ACC112 (cell line): Measurements from ENCODE around the gene RECK.

Experiments used
- H2AFZ ChIP-seq: fragments of 200-600 bp; sonication (generic); one replicate; pipeline ENCODE4 v1.6.0; 2017; ENCODE audit warnings: antibody characterized with exemption, low read length; ENCODE audit not compliant: unreplicated experiment
- H3K27ac ChIP-seq: fragments of 200-600 bp; sonication (generic); 2 replicates; pipeline ENCODE4 v1.5.1; 2014; ENCODE audit warnings: low read depth, mild to moderate bottlenecking, antibody characterized with exemption, low read length, moderate library complexity
- H3K27me3 ChIP-seq: fragments of 200-600 bp; sonication (generic); 2 replicates; pipeline ENCODE4 v1.6.1; 2014; ENCODE audit warnings: mild to moderate bottlenecking, antibody characterized with exemption, low read length, moderate library complexity, mixed read lengths; ENCODE audit not compliant: insufficient read depth
- H3K36me3 ChIP-seq: fragments of 200-600 bp; sonication (generic); 2 replicates; pipeline ENCODE4 v1.6.1; 2016; ENCODE audit warnings: mild to moderate bottlenecking, antibody characterized with exemption, low read length, moderate library complexity, mixed read lengths; ENCODE audit not compliant: insufficient read depth
- H3K4me1 ChIP-seq: fragments of 200-600 bp; sonication (generic); one replicate; pipeline ENCODE4 v1.6.1; 2016; ENCODE audit warnings: low read length, mixed read lengths; ENCODE audit not compliant: insufficient read depth, unreplicated experiment, control insufficient read depth
- H3K4me3 ChIP-seq: fragments of 200-600 bp; sonication (generic); 2 replicates; pipeline ENCODE4 v1.5.1; 2014; ENCODE audit warnings: mild to moderate bottlenecking, low read depth, low read length
- H3K79me2 ChIP-seq: fragments of 200-600 bp; sonication (generic); one replicate; pipeline ENCODE4 v1.6.0; 2016; ENCODE audit warnings: low read length; ENCODE audit not compliant: control insufficient read depth, unreplicated experiment, insufficient read depth

RECK gene

DNA sequence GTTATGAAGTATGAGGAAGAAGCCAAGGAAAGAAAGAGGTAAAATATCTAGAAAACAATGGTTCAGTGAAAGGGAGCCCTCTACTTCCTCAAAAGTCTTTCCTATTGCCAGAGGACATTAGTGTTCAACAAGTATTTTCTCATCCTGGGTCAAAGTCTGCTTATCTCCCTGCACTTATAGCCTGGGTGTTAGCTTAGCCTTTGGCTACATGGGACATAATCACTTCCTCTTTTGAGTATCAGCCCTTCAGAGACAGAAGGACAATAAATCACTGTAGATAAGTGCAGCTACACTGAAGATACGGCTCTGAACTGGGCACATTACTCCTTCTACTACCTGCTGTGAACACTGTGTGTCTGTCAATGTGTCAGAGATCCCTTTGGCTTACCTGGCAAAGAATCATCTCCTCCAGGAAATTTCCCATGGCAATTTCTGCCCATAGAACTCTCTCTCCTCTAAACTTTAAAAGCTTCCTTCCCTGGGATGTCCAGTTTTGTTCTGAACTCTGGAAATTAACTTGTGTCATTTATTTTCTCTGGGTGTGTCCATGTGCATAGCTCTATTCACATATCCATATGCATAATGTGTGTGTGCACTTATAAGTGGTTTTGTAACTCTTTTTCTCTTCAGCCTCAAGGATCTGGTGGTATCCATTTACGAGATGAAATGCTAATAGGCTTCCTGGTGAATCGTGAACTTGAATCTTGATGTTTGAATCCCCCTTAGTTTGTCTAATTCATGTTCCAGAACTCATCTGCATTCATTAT is 30.0 kb upstream of the RECK start:
- no peaks in the 10 kb centered on the region for H3K4me1 ChIP-seq
- H3K36me3 ChIP-seq = no peaks in the 10 kb centered on the region
- no peak overlapping the region for H2AFZ ChIP-seq
- H3K27me3 ChIP-seq = peaks cover 21% of the 10 kb centered on the region; the same call in 1 of the 2 replicates
- H3K79me2 ChIP-seq = no peaks in the 10 kb centered on the region
- no peak overlapping the region for H3K4me3 ChIP-seq
- no peak overlapping the region for H3K27ac ChIP-seq

GRCh38 chr9:36007316-36007708 is 29.4 kb upstream of the RECK start:
- no peak overlapping the region for H3K27ac ChIP-seq
- no peak overlapping the region for H3K4me3 ChIP-seq
- H3K36me3 ChIP-seq = no peaks in the 10 kb centered on the region
- H3K79me2 ChIP-seq = no peaks in the 10 kb centered on the region
- no peak overlapping the region for H2AFZ ChIP-seq
- H3K27me3 ChIP-seq = peaks cover 21% of the 10 kb centered on the region; the same call in 1 of the 2 replicates
- H3K4me1 ChIP-seq = no peaks in the 10 kb centered on the region

DNA sequence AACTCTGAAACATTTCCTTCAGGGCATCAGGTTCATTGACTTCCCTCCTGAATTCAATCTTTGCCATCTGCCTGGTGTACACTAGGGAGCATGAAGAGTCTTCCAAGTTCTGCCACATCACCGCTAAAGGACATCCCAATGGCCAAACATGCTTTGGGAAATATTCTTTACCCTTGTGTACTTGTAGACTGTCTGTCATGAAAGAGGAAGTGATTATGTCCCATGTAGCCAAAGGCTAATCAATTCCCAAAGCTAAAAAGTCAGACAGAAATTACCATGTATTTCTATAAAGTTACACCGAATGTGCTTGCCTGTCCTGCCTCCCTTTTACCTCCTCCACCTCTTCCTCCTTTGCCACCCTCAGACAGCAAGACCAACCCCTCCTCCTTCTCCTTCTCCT is 28.9 kb upstream of the RECK start:
- H3K79me2 ChIP-seq = no peaks in the 10 kb centered on the region
- no peaks in the 10 kb centered on the region for H3K36me3 ChIP-seq
- H3K4me1 ChIP-seq = no peaks in the 10 kb centered on the region
- peaks cover 21% of the 10 kb centered on the region; the same call in 1 of the 2 replicates for H3K27me3 ChIP-seq
- no peak overlapping the region for H2AFZ ChIP-seq
- H3K4me3 ChIP-seq = no peak overlapping the region
- no peak overlapping the region for H3K27ac ChIP-seq

- no peak overlapping the region for H3K27ac ChIP-seq
- H3K4me3 ChIP-seq = no peak overlapping the region
- H3K4me1 ChIP-seq = no peaks in the 10 kb centered on the region
- peak overlapping the region; percentile 66 for H2AFZ ChIP-seq
- no peaks in the 10 kb centered on the region for H3K79me2 ChIP-seq
- no peaks in the 10 kb centered on the region for H3K36me3 ChIP-seq
- H3K27me3 ChIP-seq = peaks cover 21% of the 10 kb centered on the region; the same call in 1 of the 2 replicates
These were observed 27.9 kb upstream of the RECK start for GRCh38 chr9:36008774-36009300.

DNA sequence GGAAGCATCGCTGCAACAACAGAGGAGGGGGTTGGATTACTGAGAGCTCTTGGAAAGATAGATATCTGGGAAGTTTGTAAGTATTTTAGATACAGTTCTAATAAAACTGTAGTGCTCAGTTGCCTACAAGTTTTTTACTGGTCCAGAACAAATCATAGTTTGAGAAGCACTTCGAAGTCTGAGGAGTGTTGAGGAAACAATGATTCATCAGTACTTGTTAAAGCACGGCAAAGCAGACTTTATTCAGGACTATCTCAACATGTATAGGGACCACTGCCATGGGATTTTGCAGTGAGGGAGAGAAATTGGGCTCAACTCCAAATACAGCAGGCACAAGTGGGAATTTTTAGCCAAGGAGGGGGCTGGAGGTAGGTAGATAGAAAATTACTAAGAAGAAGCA is 25.3 kb upstream of the RECK start:
- H3K27ac ChIP-seq = no peak overlapping the region
- no peaks in the 10 kb centered on the region for H3K79me2 ChIP-seq
- no peaks in the 10 kb centered on the region for H3K4me1 ChIP-seq
- 0 out of 2 replicates have a peak, but pooled peaks cover 4% of the 10 kb centered on the region for H3K27me3 ChIP-seq
- H2AFZ ChIP-seq = no peak overlapping the region
- no peak overlapping the region for H3K4me3 ChIP-seq
- H3K36me3 ChIP-seq = no peaks in the 10 kb centered on the region

- H3K27me3 ChIP-seq = no peaks in the 10 kb centered on the region
- no peak overlapping the region for H2AFZ ChIP-seq
- H3K4me1 ChIP-seq = no peaks in the 10 kb centered on the region
- no peak overlapping the region for H3K27ac ChIP-seq
- H3K79me2 ChIP-seq = no peaks in the 10 kb centered on the region
- H3K36me3 ChIP-seq = no peaks in the 10 kb centered on the region
- no peak overlapping the region for H3K4me3 ChIP-seq
These were observed 19.4 kb upstream of the RECK start for GRCh38 chr9:36017278-36017677.

DNA sequence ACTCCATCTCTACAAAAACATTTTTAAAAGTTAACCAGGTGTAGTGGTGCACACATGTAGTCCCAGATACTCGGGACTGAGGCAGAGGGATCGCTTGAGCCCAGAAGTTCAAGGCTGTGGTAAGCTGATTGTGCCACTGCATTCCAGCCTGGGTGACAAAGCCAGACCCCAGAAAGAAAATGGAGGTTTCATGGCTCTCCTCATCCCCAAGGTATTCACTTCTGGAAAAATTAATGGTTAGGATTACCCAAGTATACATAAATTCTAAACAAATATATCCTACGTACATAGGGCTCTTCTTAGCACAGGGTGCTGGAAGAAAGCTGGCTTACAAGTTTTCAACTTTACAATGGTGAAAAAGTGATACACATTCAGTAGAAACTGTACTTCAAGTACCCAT is 18.6 kb upstream of the RECK start:
- H3K4me1 ChIP-seq = no peaks in the 10 kb centered on the region

GRCh38 chr9:36018891-36019720 is 17.6 kb upstream of the RECK start:
- H3K27me3 ChIP-seq = no peaks in the 10 kb centered on the region
- H3K27ac ChIP-seq = no peak overlapping the region
- H3K4me3 ChIP-seq = no peak overlapping the region
- no peaks in the 10 kb centered on the region for H3K4me1 ChIP-seq
- no peaks in the 10 kb centered on the region for H3K79me2 ChIP-seq
- no peaks in the 10 kb centered on the region for H3K36me3 ChIP-seq
- H2AFZ ChIP-seq = no peak overlapping the region

More for the DNA sequence above, 18.6 kb upstream of the RECK start:
- Histone ChIP-seq H2AFZ (no peak overlapping the region), H3K4me3 (no peak overlapping the region), H3K79me2 (no peaks in the 10 kb centered on the region), H3K27me3 (no peaks in the 10 kb centered on the region), H3K27ac (no peak overlapping the region), H3K36me3 (no peaks in the 10 kb centered on the region)

DNA sequence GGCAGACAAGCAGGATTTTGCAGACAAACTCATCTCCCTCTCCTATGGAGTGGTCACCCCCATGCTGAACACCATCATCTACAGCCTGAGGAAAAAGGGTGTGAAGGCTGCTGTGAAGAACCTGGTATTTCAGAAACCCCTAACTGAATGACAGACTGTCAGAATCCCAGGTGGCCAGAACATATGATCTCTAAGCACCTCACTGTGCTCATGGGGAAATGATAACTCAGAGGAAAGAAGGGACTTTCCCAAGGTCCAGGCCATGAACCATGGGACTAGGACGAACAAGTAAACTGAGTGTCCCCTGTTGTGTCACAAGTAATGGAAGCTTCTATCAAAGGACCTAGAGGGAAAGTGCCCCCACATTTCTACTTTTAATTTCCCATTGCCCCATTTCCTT is 14.7 kb upstream of the RECK start:
- H3K4me1 ChIP-seq = peaks cover 4% of the 10 kb centered on the region
- no peak overlapping the region for H3K4me3 ChIP-seq
- H3K79me2 ChIP-seq = no peaks in the 10 kb centered on the region
- H3K27me3 ChIP-seq = no peaks in the 10 kb centered on the region
- H2AFZ ChIP-seq = no peak overlapping the region
- no peaks in the 10 kb centered on the region for H3K36me3 ChIP-seq
- no peak overlapping the region for H3K27ac ChIP-seq

- H3K4me1 ChIP-seq = peaks cover 4% of the 10 kb centered on the region
- no peak overlapping the region for H3K4me3 ChIP-seq
- no peaks in the 10 kb centered on the region for H3K79me2 ChIP-seq
- H3K36me3 ChIP-seq = no peaks in the 10 kb centered on the region
- H3K27ac ChIP-seq = no peak overlapping the region
- H3K27me3 ChIP-seq = no peaks in the 10 kb centered on the region
- no peak overlapping the region for H2AFZ ChIP-seq
These were observed 13.3 kb upstream of the RECK start for GRCh38 chr9:36023260-36024048.
